Colon (tissue), 2 donors: ENCODE results near the gene FLVCR2.

Experiments
- FAIRE-seq: peaks from 2 replicates; lab custom pipeline; 2012; peaks lifted over from hg19 to GRCh38; lab: Jason Lieb, UNC
- donor health status: control.
- donor health status: control.

FLVCR2 gene, protein sequence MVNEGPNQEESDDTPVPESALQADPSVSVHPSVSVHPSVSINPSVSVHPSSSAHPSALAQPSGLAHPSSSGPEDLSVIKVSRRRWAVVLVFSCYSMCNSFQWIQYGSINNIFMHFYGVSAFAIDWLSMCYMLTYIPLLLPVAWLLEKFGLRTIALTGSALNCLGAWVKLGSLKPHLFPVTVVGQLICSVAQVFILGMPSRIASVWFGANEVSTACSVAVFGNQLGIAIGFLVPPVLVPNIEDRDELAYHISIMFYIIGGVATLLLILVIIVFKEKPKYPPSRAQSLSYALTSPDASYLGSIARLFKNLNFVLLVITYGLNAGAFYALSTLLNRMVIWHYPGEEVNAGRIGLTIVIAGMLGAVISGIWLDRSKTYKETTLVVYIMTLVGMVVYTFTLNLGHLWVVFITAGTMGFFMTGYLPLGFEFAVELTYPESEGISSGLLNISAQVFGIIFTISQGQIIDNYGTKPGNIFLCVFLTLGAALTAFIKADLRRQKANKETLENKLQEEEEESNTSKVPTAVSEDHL

DNA sequence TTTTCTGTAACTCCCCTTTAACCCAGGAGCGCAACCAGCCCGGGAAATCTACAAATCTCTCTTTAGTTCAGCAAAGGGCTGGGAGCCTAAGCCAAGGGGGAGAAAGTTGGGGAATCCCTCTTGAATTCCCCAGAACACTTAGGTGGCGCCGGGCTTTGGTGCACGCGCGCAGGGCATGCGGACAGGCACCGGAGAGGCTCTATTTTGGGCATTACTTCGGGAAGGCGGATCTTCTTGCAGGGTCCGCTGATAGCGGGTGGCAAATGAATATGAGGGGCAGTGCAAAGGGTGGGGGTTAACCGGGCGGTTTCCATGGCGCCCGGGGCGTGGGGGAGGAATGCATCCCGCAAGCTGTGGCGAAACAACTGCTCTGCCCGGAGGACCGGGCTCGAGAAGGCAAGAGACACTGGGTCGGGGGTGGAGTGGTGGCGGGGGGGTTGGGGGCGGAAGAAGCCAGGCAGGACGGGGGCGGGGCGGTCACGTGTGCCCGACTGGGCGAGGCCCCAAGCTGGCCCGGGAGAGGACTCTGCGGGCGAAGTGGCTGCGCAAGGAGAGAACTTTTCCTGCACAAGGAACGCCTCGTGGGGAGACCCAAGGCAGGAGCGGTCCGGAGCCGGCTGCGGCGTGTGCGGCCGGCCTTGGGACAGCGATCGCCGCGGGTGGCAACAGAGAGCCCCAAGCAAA, at the start of gene FLVCR2:
FLVCR2 (plus strand) TSS at position 519 of the 684 bp plus-strand sequence. CDS start 353 bp downstream, outside the sequence.
- no peak for FAIRE-seq

DNA sequence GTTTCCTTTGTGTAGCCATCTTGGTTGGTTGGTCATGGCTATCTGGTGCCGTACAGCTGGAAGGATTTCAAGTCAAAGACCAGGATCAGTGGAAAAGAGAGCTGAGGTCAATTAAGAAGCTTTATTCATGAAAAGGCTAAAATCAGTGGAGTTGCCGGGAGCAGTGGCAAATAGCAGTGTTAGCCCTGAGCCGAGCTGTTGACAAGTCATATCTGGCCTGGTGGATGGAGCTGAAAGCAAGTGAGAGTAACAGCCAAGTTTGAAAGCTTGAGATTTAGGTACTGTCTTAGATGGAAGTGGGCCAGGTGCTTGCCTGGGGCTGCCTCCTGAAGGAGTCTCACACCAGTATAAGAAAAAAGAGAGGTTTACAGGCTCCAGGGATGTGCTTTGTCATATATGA, 47.2 kb upstream of the FLVCR2 start:
- no peak for FAIRE-seq

DNA sequence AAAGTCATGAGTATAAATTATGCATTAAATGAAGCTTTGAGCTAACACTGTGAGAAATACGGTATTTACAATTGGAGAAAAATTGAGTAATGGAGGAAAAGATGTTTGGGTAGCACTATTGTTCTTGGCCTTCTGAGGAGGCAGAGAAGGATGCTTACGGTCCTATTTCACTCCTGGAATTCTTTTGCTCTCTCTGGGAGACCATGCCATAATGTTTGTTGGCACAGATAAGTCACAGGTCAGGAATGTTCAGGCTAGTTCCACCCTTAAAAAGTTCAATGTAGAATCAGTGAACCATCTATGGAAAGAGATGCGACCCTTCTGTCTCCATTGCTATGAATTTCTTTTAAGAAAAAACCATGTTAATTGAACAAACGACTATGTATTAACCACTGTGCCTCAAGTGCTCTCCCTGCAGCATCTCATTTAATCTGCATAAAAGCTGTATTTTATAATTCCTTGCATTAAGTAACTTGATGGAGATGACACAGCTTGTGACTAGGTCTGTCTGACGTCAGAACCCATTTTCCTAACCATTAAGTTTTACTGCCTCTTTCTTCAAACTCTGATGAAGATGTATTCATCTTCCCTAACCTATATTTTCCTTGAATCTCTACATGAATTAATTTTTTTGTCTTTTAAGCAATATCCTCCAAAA, 46.6 kb upstream of the FLVCR2 start:
- no peak for FAIRE-seq

DNA sequence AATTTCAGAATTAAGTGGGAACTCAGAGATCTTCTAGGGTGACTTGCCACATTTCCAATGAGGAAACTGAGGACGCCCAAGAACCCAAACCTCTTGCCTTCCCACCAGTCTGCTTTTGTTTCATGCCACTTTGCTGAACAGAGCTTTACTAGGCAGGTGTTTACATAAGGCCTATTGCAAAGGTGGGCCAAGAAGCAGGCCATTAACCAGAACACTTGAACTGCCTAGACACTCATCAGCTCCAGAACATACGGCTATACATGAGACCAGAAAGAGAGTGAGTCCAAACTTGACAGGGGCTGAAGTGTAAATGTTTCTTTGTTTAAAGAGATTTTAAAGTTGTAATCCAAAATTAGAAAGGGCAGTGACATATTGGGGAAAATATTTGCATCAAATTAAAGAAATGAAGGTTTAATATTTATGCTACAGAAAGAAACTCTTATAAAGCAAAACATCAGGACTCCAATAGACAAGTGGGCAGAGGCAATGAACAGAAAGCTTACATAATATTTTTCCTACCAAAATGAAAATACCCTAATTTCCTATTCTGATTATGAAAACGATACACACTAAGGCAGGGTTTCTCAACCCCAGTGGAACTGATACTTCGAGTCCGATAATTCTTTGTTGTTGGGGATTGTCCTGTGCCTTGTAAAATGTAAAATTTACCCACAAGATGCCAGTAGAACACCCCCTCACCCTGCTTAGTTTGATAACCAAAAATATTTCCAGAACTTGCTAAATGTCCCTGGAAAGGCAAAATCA, 44.4 kb upstream of the FLVCR2 start:
- FAIRE-seq = no peak

DNA sequence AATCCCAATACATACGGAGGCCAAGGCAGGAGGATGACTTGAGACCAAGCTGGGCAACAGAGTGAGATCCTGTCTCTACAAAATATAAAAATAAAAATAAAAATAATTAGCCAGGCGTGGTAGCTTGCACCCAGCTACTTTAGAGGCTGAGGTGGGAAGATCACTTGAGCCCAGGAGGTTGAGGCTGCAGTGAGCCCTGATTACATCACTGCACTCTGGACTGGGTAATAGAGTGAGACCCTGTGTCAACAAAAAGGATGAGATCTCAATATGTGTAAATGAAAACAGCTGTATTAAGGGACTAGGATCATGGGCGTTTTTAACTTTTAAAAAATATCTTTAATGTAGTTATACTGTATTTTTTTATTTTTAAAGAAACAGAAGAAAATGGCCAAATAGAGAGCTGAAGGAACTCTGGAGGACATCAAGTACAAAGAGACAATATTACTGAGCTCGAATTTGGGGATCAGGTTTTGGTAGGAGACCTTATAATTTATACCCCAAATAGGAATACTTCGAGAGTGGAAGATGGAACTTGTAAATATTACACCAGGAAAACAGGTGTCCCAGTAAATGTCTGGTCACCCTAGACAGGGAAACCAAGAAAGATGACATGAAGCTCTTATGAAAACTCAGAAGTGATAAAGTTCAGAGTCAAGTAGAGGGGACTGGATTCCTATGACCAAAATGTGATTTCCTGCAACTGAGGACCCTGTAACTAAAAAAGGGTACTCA, 43.1 kb upstream of the FLVCR2 start:
- FAIRE-seq = no peak

DNA sequence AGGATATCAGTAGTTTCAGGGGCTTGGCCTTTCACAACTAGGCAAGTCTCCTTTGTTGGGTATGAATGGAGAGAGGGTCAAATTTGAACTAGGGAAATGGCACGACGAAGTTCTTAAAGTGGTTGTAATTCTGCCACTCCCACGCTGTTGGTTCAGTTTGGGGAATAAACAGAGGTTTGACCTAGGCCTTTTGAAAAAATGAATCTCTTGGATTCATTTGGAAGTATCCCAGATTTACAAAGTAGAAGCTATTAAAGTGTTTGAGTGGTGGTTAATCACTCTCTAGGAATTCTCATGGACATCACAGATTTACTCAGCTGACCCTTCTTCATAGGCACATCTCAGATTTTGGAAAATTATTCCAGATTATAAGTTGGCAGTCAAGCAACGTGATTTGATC, 41.3 kb upstream of the FLVCR2 start:
- FAIRE-seq = no peak

DNA sequence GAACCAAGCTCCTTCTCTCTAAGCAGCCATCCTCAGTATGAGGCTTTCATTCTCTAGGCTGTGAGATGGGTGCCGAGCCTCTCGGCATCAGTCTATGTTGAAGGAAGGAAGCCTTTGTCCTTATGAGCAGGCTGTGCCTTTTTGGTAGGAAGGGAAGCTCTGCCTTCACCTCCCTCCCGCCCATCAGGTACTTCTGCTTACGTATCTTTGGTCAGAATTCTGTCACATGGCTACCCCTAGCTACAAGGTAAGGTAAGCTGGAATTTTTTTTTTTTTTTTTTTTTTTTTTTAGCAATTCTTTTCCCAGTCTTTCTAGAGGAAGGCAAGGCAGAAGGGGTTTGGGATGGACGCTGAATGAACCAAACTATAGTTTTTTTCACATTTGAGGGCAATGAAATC, 39.3 kb upstream of the FLVCR2 start:
- no peak for FAIRE-seq

DNA sequence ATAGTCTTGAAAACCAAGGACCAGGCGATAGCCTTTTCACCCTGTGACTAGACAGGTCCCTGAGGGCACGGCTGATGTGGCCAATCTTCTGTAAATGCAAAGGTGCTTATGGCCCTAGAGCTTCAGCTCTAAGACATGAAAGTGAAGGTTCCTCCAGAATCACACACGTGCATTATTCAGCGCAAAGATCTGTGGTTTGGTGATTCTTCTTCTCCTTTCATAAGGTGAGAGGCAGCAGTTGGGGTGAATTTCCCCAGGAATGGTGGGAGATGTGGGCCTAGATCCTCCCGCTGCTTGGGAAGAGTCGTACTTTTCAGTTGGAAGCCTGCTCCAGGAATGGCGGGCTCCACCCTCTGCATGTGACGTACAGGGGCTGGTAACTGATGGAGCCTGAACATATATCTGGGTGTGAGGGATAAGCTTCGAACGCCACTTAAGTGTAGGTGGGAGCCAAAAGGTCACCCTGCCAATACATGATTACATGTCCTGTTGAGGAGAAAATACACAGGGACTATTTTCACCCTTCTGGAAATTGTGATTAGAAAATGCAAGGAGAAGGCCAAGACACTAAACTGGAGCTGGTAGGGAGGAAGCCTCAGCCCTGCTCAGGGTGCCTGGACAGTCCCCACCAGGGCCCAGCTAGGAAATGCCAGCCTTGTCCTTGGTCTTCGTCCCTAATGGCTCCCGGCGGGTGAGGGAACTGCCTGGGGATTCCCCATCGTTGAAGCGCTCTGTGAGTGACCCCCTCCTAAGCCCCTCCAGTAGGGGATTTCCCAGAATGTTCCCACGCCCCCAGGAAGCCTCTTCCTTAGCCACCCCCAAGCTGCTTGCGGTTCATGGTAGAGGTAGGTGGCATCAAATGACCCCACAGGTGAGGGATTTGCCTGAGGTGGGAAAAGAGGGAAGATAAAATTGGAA, 38.6 kb upstream of the FLVCR2 start:
- FAIRE-seq = no peak

DNA sequence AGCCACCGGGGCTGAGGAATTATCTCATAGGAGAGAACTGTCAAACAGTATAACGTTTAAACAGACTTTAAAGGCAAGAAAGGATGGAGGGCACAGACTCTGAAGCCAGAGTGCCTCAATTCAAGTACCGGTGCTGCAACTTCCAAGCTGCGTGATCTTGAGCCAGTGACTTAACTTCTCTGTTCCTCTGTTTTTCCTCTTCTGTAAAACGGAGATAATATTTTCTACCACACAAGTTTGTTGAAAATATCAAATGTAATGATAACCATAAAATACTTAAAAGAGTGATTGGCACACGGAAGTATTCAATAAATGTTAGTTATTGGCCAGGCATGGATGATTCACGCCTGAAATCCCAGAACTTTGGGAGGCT, 38.0 kb upstream of the FLVCR2 start:
- FAIRE-seq = no peak

DNA sequence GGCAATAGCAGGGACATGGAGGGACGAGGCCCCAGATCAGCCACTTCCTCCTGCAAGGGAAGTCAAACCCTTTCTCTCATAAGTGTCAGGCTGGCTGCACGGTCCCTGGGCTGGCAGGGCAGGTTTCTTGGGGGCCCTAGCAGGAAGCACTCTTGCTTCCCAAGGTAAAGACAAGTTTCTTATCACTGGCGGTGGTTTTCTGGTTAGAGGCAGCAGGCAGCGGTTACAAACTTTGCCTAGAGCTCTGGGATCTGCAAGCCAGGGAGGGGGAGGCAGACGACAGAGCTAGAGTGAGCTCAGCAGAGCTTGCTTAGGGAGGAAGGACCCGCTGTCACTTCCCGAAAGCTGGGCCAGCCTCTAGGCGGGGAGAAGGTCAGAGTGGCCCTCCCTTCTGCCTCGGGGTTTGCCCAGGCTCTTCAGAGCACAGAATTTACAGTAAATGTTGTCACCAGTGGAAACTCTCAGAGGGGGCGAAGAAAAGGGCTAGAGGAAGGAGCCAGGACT, 35.8 kb upstream of the FLVCR2 start:
- no peak for FAIRE-seq

DNA sequence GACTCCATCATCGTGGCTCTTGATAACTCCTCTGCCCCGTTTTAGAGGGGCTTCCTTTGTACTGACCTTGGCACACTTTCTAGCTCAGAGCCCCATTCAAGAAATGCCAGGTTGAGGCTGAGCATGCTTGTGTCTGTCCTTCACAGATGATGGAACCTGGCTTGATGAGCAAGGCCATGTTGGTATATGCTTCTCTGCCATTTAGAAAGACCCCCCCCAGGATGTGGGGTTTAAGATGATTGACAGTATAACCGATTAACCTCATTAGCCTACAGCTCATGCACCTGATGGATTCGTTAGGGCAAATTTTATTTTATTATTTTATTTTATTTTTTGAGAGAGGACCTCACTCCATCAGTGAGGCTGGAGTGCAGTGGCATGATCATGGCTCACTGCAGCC, 35.2 kb upstream of the FLVCR2 start:
- no peak for FAIRE-seq

DNA sequence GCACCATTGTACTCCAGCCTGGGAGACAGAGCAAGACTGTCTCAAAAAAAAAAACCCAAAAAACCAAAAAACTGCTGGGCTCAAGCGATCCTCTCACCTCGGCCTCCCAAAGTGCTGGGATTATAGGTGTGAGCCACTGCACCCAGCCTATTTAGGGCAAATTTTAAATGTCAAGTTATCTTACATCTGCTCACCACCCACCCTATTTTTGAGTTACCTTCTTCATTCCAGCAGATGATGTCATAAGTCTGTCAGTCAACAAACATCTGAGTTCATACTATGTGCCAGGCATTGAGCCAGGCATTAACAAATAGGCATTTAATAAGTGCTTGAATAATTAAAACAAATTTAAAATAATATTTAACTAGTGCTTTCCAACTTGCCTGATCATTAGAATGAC, 34.6 kb upstream of the FLVCR2 start:
- FAIRE-seq = no peak

DNA sequence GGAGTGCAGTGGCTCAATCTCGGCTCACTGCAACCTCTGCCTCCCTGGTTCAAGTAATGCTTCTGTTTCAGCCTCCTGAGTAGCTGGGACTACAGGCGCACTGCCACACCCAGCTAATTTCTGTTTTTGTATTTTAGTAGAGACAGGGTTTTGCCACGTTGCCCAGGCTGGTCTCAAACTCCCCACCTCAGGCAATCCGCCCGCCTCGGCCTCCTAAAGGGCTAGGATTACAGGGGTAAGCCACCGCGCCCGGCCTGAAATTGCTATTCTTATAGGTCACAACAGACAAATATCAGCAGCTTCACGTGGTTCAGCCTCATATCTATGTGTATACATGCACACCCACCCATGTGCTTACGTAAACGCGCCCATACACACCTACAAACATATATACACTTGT, 32.5 kb upstream of the FLVCR2 start:
- FAIRE-seq = no peak

DNA sequence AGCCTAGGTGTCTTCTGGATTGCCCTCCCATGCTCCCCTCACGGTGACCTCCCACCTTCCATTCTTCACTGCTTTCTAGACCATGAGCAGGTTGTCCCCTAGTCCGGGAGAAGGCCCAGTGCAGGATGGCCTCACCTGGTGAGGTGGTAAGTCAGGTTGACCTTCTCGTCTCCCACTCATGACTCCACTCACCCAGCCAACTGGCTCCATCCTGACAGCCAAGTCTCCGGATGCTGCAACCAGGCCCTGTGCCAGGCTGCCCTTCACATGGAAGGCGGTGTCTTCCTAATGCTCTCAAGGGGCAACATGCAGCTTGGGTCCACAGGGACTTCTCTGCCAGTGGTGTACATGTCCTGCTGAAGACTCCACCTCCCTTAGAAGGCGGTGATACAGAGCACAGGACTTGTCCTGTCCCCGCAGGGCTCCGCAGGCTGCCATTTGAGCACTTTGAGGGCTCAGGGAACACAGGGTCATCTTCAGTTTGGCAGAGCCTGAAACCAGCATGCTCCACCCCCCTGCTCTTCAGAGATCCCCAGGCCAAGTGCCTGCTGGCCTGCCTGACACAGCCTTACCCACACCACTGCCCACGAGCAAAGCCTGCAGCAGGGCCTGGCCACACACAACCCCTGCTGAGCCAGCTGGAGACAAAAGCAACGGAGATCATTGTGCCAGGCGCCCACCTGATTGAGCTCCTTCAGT, 30.7 kb upstream of the FLVCR2 start:
- no peak for FAIRE-seq

DNA sequence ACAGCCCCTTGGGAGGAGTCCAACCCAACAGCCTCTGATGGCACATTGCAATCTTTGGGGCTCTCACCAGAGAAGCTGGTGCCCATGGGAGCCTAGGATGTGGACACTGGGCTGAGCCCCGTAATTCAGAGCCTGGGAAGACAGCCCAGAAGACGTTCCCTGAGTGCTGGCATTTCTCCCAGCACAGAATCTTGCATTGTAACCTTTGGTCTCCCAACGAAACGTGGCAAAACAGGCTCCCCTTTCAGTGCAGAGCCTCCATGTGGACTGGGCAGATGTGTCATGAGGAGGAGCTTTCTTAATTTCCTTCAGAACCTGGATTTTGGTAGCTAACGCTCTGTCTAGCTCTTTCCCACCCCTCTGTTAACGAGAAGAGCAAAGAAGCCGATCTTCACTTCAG, 29.9 kb upstream of the FLVCR2 start:
- no peak for FAIRE-seq

DNA sequence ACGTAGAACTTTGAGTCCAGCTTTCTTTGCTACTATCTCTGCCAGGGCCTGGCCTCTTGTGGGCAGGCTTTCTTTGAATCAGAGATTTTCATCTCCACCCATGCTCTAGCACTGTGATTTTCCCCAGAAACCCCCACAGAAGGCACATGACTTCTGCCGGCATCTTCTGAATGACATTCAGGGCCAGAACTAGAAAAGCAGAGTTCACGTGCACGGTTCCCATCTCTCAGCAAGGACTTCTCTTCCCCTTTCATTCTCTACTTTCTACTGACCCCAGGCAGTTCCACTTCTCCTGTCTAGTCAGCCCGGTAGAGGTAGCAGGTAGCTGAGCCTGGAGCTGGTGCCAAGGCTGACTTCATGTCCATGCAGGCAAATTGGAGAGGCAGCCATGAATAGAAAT, 29.3 kb upstream of the FLVCR2 start:
- FAIRE-seq = no peak

DNA sequence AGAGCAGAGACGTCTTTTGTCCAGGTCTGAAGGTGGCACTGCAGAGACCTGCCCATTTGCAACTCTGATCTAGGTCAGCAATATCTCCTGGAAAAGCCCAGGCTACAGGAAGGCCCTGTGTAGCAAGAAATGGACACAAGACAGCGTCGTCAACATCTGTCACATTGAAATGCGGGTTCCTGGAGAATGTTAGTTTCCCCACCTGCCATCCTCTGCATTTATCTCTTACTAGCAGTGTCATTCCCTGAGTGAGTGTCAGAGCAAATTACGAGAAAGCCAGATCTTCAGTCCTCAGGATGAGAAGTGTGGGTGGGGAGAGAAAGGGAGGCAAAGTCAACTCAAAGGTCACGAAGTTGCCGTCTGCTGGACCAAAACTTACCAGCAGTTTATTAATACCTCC, 27.4 kb upstream of the FLVCR2 start:
- no peak for FAIRE-seq

DNA sequence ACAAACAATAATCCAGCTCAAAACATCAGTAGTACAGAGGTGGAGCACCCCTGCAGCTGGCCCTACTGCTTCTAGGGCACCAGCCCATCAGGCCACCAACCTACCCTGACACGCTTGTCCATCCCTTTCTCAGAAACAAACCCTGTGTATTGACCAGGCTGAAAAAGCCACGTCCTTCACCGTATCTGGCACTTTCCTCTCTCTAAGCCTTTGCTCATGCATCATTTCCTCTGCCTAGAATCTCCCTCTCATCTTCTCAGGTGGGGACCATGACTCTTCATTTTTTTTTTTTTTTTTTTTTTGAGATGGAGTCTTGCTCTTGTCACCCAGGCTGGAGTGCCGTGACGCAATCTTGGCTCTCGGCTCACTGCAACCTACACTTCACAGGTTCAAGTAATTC, 25.3 kb upstream of the FLVCR2 start:
- no peak for FAIRE-seq

DNA sequence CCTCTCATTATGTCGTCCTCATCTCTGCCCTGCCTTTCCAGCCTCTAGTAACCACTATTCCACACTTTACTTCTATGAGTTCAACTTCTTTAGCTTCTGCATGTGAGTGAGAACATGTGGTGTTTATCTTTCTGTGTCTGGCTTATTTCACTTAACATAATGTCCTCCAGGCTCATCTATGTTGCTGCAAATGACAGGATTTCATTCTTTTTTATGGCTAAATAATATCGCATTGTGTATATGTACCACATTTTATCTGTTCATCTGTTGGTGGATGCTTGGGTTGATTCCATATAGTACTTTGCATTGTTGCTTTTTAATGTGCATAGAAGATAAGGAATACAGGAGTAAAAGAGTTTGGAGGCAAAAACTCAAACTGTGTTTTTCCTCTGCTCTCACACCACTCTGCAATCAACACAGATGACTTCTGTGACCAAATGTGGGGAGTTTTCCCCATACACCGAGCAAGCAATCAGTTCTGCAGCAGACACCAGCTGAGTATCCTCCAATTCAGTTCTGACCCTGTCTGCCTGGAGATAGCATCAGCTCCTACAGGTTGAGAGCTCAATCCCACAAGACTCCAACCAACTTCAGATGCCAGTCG, 24.6 kb upstream of the FLVCR2 start:
- no peak for FAIRE-seq
